Measurements from ENCODE around the gene TIA1.
"Not testable (repeated sequence)": the region's sequence is repeated elsewhere in the genome, so short reads cannot be mapped to it uniquely, and the experiment has no call there.

Gene TIA1, protein sequence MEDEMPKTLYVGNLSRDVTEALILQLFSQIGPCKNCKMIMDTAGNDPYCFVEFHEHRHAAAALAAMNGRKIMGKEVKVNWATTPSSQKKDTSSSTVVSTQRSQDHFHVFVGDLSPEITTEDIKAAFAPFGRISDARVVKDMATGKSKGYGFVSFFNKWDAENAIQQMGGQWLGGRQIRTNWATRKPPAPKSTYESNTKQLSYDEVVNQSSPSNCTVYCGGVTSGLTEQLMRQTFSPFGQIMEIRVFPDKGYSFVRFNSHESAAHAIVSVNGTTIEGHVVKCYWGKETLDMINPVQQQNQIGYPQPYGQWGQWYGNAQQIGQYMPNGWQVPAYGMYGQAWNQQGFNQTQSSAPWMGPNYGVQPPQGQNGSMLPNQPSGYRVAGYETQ

DNA sequence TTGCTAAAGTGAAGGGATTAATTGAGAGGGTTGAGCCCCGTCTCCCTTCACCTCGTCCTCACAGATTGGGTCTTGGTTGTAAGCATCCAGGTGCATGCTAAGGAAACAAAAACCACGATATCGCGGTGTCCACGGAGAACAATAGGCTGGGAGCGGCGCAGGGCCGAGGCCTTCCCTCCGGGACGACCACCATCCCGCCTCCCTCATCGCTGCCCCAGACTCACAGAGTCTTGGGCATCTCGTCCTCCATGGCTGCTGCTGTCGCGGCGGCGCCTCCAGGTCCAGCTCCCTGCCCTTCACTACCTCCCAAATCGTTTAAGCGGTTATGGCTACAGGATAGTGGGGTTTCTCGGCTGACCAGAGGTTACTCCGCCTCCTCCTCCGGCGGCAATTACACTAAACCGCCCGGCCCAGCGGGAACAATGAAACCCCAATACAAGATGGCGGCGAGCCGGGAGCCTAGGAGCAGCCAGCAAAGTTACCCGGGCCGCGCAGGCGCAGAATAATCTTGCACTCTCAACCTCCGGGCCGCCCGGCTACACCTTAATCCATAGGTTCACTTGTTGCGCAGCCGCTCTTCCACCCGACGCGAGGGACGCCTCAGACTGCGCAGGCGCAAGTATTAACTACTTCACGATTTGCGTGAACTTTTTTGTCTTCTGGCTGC lies at the start of gene TIA1:
Gene TIA1 (minus strand): TSS at position 448 of the 667 bp plus-strand sequence. CDS start 198 bp downstream, at position 250.
- H3K4me2 ChIP-seq = peak within 1 kb of the TSS; percentile 72
- H3K4me3 ChIP-seq (IDR thresholded peaks at IDR 0.05; ENCODE audit: insufficient read depth, low read depth, low read length) = peak within 1 kb of the TSS; percentile 63
- H2AFZ ChIP-seq (ENCODE audit: low read depth) = peak within 1 kb of the TSS; percentile 68
- peak within 1 kb of the TSS; percentile 93 for H3K9ac ChIP-seq
- peak within 1 kb of the TSS; percentile 97 for H3K27ac ChIP-seq
- no peaks in the 10 kb centered on the region for H3K36me3 ChIP-seq (ENCODE audit: insufficient read depth)
- peaks cover 51% of the 10 kb centered on the region for H3K79me2 ChIP-seq (ENCODE audit: insufficient read depth, low read depth)
- H3K4me1 ChIP-seq (ENCODE audit: low read depth, poor library complexity, severe bottlenecking) = peaks cover 35% of the 10 kb centered on the region
- no peaks in the 10 kb centered on the region for H3K27me3 ChIP-seq (ENCODE audit: insufficient read depth, low read depth)
- H4K20me1 ChIP-seq (ENCODE audit: insufficient read depth) = no peaks in the 10 kb centered on the region; the same call in 1 of the 2 replicates
- TF ChIP-seq, protein P1, sequence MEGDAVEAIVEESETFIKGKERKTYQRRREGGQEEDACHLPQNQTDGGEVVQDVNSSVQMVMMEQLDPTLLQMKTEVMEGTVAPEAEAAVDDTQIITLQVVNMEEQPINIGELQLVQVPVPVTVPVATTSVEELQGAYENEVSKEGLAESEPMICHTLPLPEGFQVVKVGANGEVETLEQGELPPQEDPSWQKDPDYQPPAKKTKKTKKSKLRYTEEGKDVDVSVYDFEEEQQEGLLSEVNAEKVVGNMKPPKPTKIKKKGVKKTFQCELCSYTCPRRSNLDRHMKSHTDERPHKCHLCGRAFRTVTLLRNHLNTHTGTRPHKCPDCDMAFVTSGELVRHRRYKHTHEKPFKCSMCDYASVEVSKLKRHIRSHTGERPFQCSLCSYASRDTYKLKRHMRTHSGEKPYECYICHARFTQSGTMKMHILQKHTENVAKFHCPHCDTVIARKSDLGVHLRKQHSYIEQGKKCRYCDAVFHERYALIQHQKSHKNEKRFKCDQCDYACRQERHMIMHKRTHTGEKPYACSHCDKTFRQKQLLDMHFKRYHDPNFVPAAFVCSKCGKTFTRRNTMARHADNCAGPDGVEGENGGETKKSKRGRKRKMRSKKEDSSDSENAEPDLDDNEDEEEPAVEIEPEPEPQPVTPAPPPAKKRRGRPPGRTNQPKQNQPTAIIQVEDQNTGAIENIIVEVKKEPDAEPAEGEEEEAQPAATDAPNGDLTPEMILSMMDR (conservative IDR thresholded peaks at IDR 0.05; ENCODE audit: low read depth, low read length) = no peak

DNA sequence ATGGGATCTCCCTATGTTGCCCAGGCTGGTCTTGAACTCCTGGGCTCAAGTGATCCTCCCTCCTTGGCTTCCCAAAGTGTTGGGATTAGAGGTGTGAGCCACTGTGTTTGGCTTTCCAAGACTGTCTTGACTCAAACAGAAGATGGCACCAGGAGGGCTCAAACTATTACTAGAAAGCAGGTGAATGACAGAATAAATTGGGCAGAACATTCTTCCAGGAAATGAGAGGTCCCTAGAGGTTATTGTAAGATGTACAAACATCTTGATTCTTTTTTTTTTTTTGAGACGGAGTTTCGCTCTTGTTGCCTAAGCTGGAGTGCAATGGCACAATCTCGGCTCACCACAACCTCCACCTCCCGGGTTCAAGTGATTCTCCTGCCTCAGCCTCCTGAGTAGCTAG lies 49.4 kb upstream of the TIA1 start:
- H3K4me2 ChIP-seq; H2AFZ ChIP-seq (ENCODE audit: low read depth); H3K36me3 ChIP-seq (ENCODE audit: insufficient read depth); H3K27me3 ChIP-seq (ENCODE audit: insufficient read depth, low read depth); H3K4me3 ChIP-seq (IDR thresholded peaks at IDR 0.05; ENCODE audit: insufficient read depth, low read depth, low read length); H3K9ac ChIP-seq; H4K20me1 ChIP-seq (ENCODE audit: insufficient read depth); H3K27ac ChIP-seq: not testable (repeated sequence)
- H3K79me2 ChIP-seq (ENCODE audit: insufficient read depth, low read depth) = peaks cover 28% of the 10 kb centered on the region
- H3K4me1 ChIP-seq (ENCODE audit: low read depth, poor library complexity, severe bottlenecking) = peaks cover 14% of the 10 kb centered on the region

DNA sequence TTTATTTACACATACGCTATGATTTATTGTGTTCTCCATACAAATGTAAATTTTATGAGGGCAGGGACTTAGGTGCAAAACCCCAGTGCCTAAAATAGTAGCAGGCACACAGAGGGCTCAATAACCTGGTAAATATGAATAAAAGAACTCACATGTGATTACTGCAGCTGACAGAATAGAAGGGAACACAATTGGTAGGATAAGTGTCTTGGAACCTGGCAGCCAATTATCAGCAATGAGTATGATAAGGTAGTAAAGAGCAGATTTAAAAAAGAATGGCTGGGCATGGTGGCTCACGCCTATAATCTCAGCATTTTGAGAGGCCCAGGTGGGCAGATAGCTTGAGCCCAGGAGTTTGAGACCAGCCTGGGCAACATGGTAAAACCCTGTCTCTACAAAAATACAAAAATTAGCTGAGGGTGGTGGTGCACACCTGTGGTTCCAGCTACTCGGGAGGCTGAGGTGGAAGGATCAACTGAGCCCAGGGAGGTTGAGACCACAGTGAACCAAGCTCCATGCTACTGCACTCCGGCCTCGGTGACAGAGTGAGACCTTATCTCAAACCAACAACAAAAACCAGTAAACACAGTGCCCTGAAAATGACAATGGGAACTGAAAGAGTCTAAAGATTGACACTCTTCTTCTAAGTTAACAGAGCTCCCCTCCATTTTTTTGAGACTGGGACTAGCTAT lies 35.2 kb upstream of the TIA1 start:
- no peak overlapping the region for H3K4me3 ChIP-seq (IDR thresholded peaks at IDR 0.05; ENCODE audit: insufficient read depth, low read depth, low read length)
- TF ChIP-seq, protein P1 (conservative IDR thresholded peaks at IDR 0.05; ENCODE audit: low read depth, low read length) = no peak
- peaks cover 39% of the 10 kb centered on the region for H3K79me2 ChIP-seq (ENCODE audit: insufficient read depth, low read depth)
- H2AFZ ChIP-seq (ENCODE audit: low read depth) = no peak overlapping the region
- no peak overlapping the region for H3K9ac ChIP-seq
- no peak overlapping the region for H3K4me2 ChIP-seq
- no peak overlapping the region for H3K27ac ChIP-seq
- 0 out of 2 replicates have a peak, but pooled peaks cover 3% of the 10 kb centered on the region for H4K20me1 ChIP-seq (ENCODE audit: insufficient read depth)
- peaks cover 37% of the 10 kb centered on the region; the same call in 1 of the 2 replicates for H3K36me3 ChIP-seq (ENCODE audit: insufficient read depth)
- peaks cover 4% of the 10 kb centered on the region for H3K4me1 ChIP-seq (ENCODE audit: low read depth, poor library complexity, severe bottlenecking)
- no peaks in the 10 kb centered on the region for H3K27me3 ChIP-seq (ENCODE audit: insufficient read depth, low read depth)

DNA sequence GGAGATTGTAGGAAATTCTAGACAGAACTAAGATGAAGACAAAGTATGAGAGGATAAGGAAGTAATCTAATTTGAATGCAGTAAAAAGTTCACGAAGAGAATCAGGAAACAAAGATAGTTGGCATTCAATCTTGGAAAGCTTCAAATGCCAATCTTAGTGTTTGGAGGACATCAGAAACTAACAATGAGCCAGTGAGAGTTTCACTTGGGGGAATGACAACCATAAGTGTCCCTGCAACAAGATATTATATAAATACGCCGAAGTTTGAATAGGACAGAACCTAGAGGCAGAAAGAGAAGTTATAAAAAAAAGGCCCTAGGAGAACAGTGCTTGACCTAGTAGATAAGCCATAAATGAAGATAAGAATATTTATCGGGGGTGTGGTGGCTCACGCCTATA lies 34.0 kb upstream of the TIA1 start:
- Histone ChIP-seq H3K79me2 (ENCODE audit: insufficient read depth, low read depth) (peaks cover 34% of the 10 kb centered on the region; the same call in 1 of the 2 replicates), H2AFZ (ENCODE audit: low read depth) (no peak overlapping the region), H3K36me3 (ENCODE audit: insufficient read depth) (peaks cover 36% of the 10 kb centered on the region; the same call in 1 of the 2 replicates), H3K27me3 (ENCODE audit: insufficient read depth, low read depth) (no peaks in the 10 kb centered on the region), H3K4me2 (no peak overlapping the region), H3K27ac (no peak overlapping the region), H3K4me1 (ENCODE audit: low read depth, poor library complexity, severe bottlenecking) (peaks cover 4% of the 10 kb centered on the region), H3K9ac (no peak overlapping the region), H3K4me3 (IDR thresholded peaks at IDR 0.05; ENCODE audit: insufficient read depth, low read depth, low read length) (no peak overlapping the region), H4K20me1 (ENCODE audit: insufficient read depth) (0 out of 2 replicates have a peak, but pooled peaks cover 3% of the 10 kb centered on the region)
- TF ChIP-seq, protein P1 (conservative IDR thresholded peaks at IDR 0.05; ENCODE audit: low read depth, low read length) = no peak

Data from KMS-11 (cell line).